Muscle layer of colon (tissue), 2 donors: ENCODE data around the gene TTC24.
A peak's percentile ranks its signal among the peaks of the same experiment; 100 is the strongest.

Source experiments
- H3K27ac ChIP-seq: one replicate; pipeline ENCODE4 v1.7.0; 2013; ENCODE audit warnings: low read depth, mild to moderate bottlenecking, low read length, moderate library complexity
- H3K27me3 ChIP-seq, 2 donors: one replicate each; pipeline ENCODE4 v1.7.0; 2013; ENCODE audit warnings: low read length in 2 of 2, mild to moderate bottlenecking in 2 of 2; ENCODE audit not compliant: insufficient read depth in 2 of 2, control insufficient read depth in 1 of 2
- H3K36me3 ChIP-seq: one replicate; pipeline ENCODE4 v1.7.0; 2013; ENCODE audit warnings: mild to moderate bottlenecking, low read length; ENCODE audit not compliant: insufficient read depth
- H3K4me1 ChIP-seq: one replicate; pipeline ENCODE4 v1.7.0; 2013; ENCODE audit warnings: mild to moderate bottlenecking, low read length; ENCODE audit not compliant: insufficient read depth
- H3K4me3 ChIP-seq, 2 donors: one replicate each; pipeline ENCODE4 v1.7.0; 2013; ENCODE audit warnings: low read length in 2 of 2, low read depth in 1 of 2, mild to moderate bottlenecking in 1 of 2, moderate library complexity in 1 of 2
- H3K9ac ChIP-seq: one replicate; pipeline ENCODE4 v1.7.0; 2013; ENCODE audit warnings: low read length
- H3K9me3 ChIP-seq: one replicate; pipeline ENCODE4 v1.7.0; 2013; ENCODE audit warnings: mild to moderate bottlenecking, low read length
- donor health status: abdominal sarcoma.
- donor health status: Adenocarcinoma of cecum.

The TTC24 gene

GRCh38 chr1:156555715-156556114 is 23.8 kb upstream of the TTC24 start:
- H3K36me3 ChIP-seq = no peaks in the 10 kb centered on the region
- no peaks in the 10 kb centered on the region for H3K9me3 ChIP-seq
- H3K4me1 ChIP-seq = peaks cover 8% of the 10 kb centered on the region
- no peak overlapping the region for H3K9ac ChIP-seq
- no peaks in the 10 kb centered on the region for H3K27me3 ChIP-seq
- H3K4me3 ChIP-seq = no peak overlapping the region
- no peak overlapping the region for H3K27ac ChIP-seq

- no peak overlapping the region for H3K27ac ChIP-seq
- H3K4me3 ChIP-seq = no peak overlapping the region
- no peaks in the 10 kb centered on the region for H3K27me3 ChIP-seq
- peaks cover 8% of the 10 kb centered on the region for H3K4me1 ChIP-seq
- no peak overlapping the region for H3K9ac ChIP-seq
- H3K36me3 ChIP-seq = no peaks in the 10 kb centered on the region
- no peaks in the 10 kb centered on the region for H3K9me3 ChIP-seq
These were observed 23.2 kb upstream of the TTC24 start for GRCh38 chr1:156556354-156556753.

- H3K27ac ChIP-seq = no peak overlapping the region
- no peak overlapping the region for H3K9ac ChIP-seq
- no peaks in the 10 kb centered on the region for H3K9me3 ChIP-seq
- no peaks in the 10 kb centered on the region for H3K27me3 ChIP-seq
- no peaks in the 10 kb centered on the region for H3K36me3 ChIP-seq
- H3K4me1 ChIP-seq = peaks cover 5% of the 10 kb centered on the region
- no peak overlapping the region for H3K4me3 ChIP-seq
These were observed 20.3 kb upstream of the TTC24 start for GRCh38 chr1:156559086-156559796.

DNA sequence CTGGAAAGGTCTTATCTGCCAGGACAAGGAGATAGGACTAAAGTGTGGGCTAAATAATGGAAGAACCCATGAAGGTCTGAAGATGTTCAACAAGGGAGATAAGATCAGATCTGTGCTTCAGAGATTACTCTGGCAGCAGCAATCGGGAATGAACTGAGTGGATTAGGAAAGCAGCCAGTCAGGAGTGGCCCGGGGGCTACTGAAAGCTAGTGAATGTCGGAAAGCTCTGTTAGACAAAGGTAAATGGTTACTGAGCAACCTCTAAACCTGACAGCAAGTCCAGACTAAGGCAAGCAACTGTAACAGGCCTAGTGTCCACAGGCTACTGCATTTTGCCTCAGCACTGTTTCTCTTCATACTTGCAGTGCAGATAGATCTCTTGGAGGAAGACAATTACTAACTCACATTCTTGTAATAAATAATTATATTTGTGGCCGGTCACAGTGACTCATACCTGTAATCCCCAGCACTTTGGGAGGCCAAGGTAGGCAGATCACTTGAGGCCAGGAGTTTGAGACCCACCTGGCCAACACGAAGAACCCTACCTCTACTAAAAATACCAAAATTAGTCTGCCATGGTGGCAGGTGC is 19.6 kb upstream of the TTC24 start:
- Histone ChIP-seq H3K27ac (no peak overlapping the region), H3K4me1 (no peaks in the 10 kb centered on the region), H3K4me3 (no peak overlapping the region), H3K36me3 (no peaks in the 10 kb centered on the region), H3K9me3 (no peaks in the 10 kb centered on the region), H3K27me3 (no peaks in the 10 kb centered on the region), H3K9ac (no peak overlapping the region)

- no peaks in the 10 kb centered on the region for H3K27me3 ChIP-seq
- no peaks in the 10 kb centered on the region for H3K4me1 ChIP-seq
- no peak overlapping the region for H3K9ac ChIP-seq
- H3K4me3 ChIP-seq = no peak overlapping the region
- no peaks in the 10 kb centered on the region for H3K9me3 ChIP-seq
- no peak overlapping the region for H3K27ac ChIP-seq
- no peaks in the 10 kb centered on the region for H3K36me3 ChIP-seq
These were observed 18.8 kb upstream of the TTC24 start for GRCh38 chr1:156560585-156561163.

GRCh38 chr1:156565519-156565918 is 14.0 kb upstream of the TTC24 start:
- no peaks in the 10 kb centered on the region for H3K4me1 ChIP-seq
- no peaks in the 10 kb centered on the region for H3K27me3 ChIP-seq
- H3K9ac ChIP-seq = no peak overlapping the region
- no peak overlapping the region for H3K27ac ChIP-seq
- no peak overlapping the region for H3K4me3 ChIP-seq
- no peaks in the 10 kb centered on the region for H3K9me3 ChIP-seq
- H3K36me3 ChIP-seq = no peaks in the 10 kb centered on the region

DNA sequence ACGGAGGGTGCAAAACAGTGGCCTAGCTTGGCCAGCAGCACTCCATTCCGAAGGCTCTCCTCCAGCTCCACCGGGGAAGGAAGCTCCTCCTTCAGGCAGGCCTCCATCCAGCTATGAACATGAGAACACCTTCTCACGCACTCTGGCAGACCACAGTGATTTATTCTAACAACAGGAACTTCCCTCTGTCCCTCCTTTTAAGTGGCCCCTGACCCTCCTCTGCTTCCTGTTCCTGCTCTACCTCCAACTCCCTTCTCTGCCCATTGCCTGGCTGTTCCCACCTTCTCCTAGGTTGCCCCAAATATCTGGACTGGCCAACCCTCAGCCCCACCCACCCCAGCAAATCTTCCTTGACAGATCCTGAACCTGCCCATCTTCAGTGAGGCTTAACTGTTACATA is 13.1 kb upstream of the TTC24 start:
- H3K9me3 ChIP-seq = no peaks in the 10 kb centered on the region
- no peaks in the 10 kb centered on the region for H3K4me1 ChIP-seq
- no peak overlapping the region for H3K9ac ChIP-seq
- H3K36me3 ChIP-seq = no peaks in the 10 kb centered on the region
- H3K27me3 ChIP-seq = no peaks in the 10 kb centered on the region
- no peak overlapping the region for H3K27ac ChIP-seq
- no peak overlapping the region for H3K4me3 ChIP-seq

- Histone ChIP-seq H3K4me3 (no peak overlapping the region), H3K27me3 (no peaks in the 10 kb centered on the region), H3K4me1 (peaks cover 10% of the 10 kb centered on the region), H3K27ac (no peak overlapping the region), H3K9ac (no peak overlapping the region), H3K9me3 (no peaks in the 10 kb centered on the region), H3K36me3 (no peaks in the 10 kb centered on the region)
These were observed 8.2 kb upstream of the TTC24 start for GRCh38 chr1:156571261-156571852.

GRCh38 chr1:156571919-156572662 is 7.4 kb upstream of the TTC24 start, which contains the start of gene IQGAP3:
IQGAP3 (minus strand) TSS chr1:156572565; CDS start chr1:156572529, 36 bp downstream.
- Histone ChIP-seq H3K36me3 (no peaks in the 10 kb centered on the region), H3K9ac (no peak within 1 kb of the TSS), H3K4me3 (peak within 1 kb of the TSS; percentile 12 to 22), H3K4me1 (peaks cover 10% of the 10 kb centered on the region), H3K27ac (no peak within 1 kb of the TSS), H3K27me3 (no peaks in the 10 kb centered on the region), H3K9me3 (no peaks in the 10 kb centered on the region)

- no peak overlapping the region for H3K27ac ChIP-seq
- no peaks in the 10 kb centered on the region for H3K27me3 ChIP-seq
- H3K36me3 ChIP-seq = no peaks in the 10 kb centered on the region
- H3K9ac ChIP-seq = no peak overlapping the region
- peaks cover 10% of the 10 kb centered on the region for H3K4me1 ChIP-seq
- H3K4me3 ChIP-seq = peak overlapping the region in 1 of 2 donors; percentile 12
- H3K9me3 ChIP-seq = no peaks in the 10 kb centered on the region
These were observed 6.9 kb upstream of the TTC24 start for GRCh38 chr1:156572663-156573018.

- Histone ChIP-seq H3K27ac (no peak overlapping the region), H3K9ac (no peak overlapping the region), H3K4me3 (no peak overlapping the region), H3K27me3 (no peaks in the 10 kb centered on the region), H3K9me3 (no peaks in the 10 kb centered on the region), H3K4me1 (peaks cover 10% of the 10 kb centered on the region), H3K36me3 (no peaks in the 10 kb centered on the region)
These were observed 5.4 kb upstream of the TTC24 start for GRCh38 chr1:156574039-156574633.
